Right renal pelvis (tissue), 4 donors: ENCODE data around the gene PAX2. TPM values are rescaled to one million over a fixed set of nuclear protein-coding genes. Genes with fewer than 3 reads are reported as not detected.
"Not testable (repeated sequence)": the region's sequence is repeated elsewhere in the genome, so short reads cannot be mapped to it uniquely, and the experiment has no call there.

Source experiments
- DNase-seq, 4 donors: peaks; one replicate each; pipeline ENCODE4 v3.0.0-alpha.2; 2013; ENCODE audit warnings: low read depth in 4 of 4, low spot score in 3 of 4, missing footprints in 1 of 4
- polyA plus RNA-seq, 4 donors: library from polyadenylated mRNA; unstranded; fragments of 120-200 nt; gene quantifications; one replicate each; pipeline ENCODE4 v1.2.1, GENCODE V29; 2013; ENCODE audit not compliant: insufficient read length in 4 of 4

The PAX2 gene
- polyA plus RNA-seq: 100 to 1,000 TPM; 151 to 184 (median 157) TPM

DNA sequence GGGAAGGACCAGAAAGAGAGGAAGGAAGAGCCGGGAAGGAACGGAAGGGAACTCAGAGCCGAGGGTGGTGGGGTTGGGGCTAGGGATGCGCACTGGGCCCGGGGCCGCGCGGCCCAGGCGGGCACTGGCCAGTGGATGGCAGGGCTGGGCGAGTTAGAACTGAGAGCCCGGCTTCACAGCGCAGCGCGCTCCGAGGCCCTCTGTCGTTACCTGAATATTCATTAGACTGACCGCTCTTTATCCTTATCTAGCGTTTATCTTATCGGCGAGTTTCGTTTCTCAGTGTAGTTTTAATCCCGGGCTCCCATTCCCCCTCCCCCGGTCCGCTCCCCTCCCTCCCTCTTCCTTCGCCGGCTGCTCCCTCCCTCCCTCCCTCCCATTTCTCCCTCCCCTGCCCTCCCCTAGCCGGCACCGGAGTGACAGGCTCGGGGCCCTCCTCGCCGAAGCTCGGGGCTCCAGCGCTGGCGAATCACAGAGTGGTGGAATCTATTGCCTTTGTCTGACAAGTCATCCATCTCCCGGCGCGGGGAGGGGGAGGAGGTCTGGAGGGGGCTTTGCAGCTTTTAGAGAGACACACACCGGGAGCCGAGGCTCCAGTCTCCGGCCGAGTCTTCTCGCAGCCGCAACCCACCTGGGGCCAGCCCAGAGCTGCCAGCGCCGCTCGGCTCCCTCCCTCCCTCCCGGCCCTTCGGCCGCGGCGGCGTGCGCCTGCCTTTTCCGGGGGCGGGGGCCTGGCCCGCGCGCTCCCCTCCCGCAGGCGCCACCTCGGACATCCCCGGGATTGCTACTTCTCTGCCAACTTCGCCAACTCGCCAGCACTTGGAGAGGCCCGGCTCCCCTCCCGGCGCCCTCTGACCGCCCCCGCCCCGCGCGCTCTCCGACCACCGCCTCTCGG lies at the start of gene PAX2:
Gene PAX2 (plus strand): TSS at position 596 of the 895 bp plus-strand sequence. CDS start 679 bp downstream, outside the sequence.
- peak in 3 of 4 donors; percentile 78 to 92 (median 87) for DNase-seq

DNA sequence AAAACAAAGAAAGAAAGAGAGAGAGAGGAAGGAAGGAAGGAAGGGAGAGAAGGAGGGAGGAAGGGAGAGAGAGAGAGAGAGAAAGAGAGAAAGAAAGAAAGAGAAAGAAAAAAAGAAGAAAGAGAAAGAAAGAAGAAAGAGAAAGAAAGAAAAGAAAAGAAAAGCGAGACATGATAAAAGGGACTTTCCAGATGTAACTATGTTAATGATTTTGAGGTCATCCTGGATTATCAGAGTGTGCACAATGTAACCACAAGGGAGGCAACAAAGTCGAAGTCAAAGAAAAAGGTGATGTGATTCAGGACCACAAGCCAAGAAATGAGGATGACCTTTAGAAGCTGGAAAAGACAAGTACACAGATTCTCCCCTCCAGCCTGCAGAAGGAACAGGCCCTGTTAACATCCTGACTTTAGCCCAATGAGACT lies 48.9 kb upstream of the PAX2 start:
- DNase-seq: no peak

DNA sequence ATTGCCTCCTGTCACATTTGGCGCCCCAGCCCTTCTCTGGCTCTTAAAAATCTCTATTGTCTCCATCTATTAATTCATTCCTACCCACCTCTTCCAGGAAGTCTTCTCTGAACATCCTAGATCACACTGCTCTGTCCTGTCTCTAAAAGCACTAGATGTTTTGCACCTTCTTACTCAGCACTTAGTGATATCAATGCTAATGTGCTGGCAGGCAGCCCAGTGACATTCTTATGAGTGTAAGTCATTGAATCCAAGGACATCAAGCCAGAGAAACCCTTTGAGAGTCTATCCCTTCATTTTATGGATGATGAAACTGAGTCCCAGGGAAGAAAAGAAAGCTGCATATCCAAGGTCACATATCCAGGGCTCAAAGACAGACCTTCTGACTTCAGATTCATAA lies 48.3 kb upstream of the PAX2 start:
- no peak for DNase-seq

DNA sequence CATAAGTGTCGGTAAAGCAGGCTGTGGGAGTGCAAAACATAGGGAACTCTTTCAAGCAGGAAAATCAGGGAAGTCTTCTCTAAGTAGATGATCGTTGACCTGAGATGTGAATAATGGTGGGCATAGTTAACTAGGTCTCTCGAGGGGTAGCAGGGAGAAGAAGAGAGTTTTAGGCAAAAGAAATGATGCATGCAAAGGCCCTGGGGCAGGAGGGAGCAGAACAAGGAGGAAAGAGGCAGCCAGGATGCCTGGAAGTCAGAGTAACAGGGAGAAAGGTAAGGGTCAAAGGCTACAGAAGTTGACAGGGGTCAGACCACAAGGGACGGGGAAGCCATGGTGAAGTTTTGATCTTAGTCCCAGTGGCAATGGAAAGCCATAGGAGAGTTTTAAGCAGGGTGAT lies 47.8 kb upstream of the PAX2 start:
- DNase-seq: no peak

DNA sequence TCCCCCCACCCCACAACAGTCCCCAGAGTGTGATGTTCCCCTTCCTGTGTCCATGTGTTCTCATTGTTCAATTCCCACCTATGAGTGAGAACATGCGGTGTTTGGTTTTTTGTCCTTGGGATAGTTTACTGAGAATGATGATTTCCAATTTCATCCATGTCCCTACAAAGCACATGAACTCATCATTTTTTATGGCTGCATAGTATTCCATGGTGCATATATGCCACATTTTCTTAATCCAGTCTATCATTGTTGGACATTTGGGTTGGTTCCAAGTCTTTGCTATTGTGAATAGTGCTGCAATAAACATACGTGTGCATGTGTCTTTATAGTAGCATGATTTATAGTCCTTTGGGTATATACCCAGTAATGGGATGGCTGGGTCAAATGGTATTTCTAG lies 43.7 kb upstream of the PAX2 start:
- not testable (repeated sequence) for DNase-seq

DNA sequence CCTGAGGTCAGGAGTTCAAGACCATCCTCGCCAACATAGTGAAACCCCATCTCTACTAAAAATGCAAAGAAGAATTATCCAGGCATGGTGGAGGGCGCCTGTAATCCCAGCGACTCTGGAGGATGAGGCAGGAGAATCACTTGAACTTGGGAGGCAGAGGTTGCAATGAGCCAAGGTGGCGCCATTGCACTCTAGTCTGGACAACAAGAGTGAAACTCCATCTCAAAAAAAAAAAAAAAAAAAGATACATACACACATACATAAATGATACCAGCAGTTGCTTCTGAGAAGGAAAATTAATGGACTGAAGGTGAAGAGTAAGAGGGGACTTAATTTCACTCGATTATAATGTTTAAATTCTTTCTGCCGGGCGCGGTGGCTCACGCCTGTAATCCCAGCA lies 40.2 kb upstream of the PAX2 start:
- DNase-seq: no peak

DNA sequence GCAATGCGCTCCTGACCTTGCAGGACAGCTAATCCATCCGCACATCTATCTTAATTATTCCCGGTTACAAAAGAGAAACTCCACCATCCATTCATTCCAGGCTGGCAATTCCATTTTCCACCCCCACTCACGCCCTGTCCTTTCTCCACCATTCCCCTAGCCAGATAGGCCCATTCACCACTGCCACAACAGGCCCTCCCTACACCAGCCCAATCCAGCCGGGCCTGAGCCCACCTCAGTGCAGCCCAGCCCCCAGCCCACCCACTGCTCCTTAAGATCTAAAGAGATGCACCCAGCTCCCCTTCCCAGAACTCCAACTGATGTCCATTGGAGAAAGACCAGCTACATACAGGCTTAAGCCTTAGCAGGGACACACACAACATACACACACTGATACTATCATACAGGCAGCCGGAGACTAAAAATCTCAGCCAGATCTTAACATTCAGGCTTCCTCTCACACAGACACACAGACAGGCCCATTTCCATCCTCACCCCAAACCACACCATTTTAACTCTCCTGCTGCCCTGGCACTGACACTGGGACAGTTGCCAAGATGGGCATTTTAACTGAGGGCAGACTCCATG lies 38.0 kb upstream of the PAX2 start:
- no peak for DNase-seq

DNA sequence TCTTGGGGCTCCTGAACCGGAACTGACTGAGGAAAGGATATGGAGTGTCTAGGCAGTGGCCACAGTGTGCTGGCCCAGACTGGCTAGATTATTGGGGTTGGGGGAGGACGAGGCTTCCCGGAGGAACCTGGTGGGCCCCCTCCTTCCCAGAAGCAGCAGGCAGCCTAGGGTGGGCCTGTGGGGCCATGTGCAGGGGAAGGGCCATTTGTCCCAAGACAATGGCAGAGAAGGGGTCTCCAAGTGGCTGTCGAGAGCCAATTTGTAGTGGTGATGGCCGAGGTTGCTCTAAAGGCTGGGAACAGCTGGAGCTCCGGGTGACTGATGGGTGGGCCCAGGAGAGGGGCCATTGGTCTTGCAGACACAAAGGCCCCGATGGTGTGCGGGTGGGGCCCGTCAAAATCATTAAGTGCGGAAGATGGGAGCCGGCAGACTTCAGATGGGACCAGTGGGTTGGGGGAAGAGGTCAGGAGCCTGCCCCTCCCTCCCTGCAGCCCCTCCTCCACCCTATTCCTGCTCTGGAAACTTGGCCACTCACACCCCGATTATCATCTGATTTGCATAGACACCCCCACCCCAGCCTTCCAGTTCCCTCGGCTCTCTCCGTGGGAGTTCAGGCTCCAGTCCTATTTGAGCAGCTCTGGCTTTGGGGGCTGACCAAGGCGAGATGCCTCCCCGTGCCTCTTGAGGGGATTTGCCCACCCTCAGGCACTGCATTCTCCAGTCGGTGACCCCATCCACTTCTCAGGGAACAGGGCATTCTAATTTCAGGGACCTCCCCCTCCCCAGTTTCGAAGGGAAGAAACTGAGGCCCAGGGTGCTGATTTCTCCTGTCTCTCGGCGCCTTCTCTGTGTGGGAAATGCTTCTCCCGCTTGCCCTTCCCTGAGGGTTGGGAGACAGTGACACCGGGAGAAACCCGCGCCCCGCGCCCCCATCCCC lies 36.0 kb upstream of the PAX2 start:
- no peak for DNase-seq

DNA sequence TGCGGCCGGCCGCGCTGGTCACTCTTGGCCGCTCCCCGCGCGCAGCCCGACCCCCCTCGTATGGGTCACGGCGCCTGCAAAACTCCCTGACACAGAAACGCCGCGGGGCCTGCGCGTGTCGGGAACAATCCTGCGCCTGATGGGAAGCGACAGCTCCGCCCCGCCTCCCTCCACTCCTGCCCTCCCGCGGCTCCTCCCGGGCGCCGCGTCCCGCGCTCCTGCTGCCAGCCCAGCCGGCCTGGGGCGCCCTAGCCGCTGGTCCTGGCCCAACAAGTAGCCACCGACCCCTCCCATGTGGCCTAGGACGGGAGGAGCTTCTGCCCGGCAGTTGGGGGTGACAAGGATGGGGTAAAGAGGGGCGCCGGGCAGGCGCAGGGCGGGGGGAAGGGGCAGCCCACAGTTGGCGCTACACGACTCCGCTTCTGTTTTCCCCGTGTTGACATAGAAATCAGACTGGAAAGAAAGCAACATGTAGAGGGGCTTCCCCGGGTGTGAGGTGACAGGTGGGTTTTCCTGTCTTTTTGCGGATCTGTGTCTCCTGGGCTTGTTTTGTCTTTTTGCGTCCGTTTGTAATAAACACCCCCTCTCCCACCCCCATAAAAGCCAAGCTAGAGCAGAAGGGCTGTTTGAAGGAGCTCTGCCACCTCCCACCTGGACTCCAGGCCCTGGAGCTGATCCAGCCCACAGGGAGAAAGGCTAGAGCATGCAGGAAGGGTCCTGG lies 35.1 kb upstream of the PAX2 start:
- peak in 1 of 4 donors; percentile 54 for DNase-seq

DNA sequence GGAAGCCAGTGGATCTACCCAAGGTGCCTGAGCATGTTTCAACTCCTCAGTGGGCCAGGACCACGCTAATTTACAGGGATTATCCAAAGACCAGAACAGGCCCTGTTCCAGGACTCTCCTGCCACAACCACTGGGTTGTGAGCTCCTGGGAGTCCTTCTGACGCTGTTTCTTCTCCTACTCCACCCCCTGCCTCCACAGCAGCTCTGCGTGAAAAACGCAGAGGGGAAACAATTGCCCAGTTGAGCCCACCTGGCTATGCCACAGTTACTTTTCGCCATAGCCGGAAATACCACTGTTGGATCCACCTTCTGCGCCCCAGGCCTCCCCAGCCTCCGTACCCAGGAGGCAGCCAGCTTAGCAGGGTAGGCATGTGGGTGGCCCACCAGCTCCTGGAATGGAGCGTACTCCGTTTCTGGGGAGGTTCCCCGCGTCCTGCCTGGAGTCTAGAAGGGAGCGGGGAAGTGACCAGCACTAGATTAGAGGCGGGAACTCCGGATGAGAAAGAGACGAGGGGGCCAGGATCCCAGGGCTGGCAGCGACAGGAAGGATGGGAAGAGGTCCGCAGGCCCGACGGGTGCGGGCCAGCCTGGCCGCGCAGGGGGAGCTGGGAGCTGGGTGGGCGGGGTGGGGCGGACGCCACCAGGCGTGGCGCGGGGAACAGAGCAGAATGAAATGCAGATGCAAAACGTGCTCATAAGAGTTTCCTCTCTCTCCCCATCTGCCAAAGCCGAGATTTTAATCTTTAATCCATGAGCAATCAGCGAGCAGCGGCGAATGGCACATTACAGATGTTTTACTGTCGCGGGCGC lies 32.1 kb upstream of the PAX2 start:
- no peak for DNase-seq

DNA sequence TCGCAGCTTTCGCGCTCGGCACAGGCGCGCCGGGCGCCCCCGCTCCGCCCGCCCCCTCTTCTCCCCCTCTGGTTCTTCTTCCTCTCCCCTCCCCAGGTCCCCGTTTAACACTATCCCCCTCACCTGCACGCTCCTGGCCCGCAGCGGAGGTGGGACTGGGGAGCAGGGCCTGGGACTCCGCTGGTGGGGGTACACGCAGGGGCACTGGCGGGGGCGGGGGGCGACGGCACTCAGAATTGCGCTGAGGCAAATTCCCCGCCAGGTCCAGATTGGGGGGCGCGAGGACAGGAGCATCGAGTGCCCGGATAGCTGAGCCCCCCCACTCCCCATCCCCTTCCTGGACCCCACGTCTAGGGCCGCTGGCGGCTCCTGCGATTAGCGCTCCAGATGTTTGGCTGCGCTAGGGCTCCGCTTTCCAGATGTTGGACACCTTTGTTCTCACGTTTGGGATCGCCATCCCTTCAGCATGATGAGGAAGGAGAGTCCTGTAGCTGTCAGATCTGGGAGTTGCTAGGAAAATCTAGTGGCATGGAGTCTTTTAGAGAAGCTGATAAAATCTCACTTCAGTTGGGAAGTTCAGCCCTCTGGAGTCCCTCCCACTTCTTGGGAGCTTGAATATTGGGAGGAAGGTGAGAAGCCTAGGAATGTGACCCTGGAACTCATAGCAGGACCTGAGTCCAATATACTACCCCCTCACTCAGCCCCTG lies 31.4 kb upstream of the PAX2 start:
- DNase-seq: no peak

DNA sequence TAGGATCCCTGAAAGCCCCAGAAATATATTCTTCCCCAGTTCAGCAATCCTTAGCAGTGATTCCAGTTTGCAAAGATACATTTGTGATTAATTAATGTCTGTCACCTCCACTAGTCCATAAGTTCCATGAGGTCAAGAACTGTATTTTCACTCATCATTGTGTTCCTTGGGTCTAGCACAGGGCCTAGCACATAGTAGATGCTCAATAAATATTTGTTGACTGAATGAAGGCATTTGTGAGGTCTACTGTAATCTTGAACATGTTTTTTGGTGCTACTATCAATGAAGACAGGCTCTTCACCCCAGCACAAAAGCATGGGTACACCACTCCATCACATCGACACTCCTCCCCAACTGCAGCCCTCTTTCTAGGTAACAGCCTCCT lies 30.8 kb upstream of the PAX2 start:
- no peak for DNase-seq

DNA sequence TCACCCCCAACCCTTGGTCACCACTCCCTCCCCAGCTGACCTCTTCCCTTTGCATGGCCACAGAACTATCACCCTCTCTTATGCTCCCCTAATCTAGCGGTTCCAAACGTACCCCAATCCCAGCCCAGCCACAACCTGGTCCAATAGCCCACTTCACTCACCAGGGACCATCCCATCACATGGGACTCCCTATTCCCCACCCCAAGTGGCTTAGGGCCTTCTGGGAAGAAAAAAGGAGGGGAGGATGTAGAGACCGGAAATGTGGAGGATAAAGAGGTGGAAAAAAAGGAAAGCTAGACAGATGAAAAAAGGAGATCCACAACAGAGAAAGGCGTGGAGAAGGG lies 30.3 kb upstream of the PAX2 start:
- no peak for DNase-seq

DNA sequence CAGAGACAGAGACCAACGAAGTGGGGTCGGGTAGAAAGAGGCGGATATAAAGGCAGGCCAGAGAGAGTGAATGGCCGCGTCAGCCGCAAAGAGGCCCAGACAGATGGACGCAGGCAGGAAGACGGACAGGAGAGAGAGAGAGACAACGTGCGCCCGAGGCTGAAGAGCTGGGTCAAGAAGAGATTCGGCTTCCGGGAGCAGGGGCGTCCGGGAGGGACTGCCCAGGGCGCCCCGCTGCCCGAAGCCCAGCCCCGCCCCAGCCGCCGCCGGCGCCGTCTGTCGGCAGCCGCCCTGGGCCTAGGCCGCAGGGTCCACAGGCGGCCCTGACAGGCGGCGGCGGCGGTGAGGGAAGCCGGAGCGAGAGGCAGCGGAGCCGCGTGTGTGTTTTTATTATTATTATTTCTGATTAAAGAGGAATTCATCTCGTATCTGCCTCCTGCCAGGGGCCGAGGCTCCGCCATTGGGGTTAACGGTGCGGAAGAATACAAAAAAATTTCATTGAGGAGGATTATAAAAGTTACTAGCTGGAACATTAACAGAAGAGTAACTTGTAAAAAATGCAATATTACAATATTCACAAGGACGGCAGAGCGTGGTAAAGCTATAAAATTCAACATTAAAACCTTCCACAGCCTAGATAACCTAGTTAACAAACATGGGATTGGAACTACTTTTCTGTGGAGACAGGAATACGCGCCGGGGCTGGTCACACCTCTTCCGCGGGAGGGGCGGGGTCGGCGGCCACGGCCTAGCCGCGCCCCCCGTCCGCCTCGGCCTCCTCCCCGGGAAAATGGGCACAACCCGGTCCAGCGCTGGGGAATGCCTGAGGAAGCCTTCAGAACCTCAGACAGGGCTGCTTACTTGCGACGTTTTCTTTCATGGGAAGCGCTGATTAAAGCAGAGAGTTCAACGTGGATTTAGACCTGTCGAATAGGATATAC lies 29.7 kb upstream of the PAX2 start:
- no peak for DNase-seq

DNA sequence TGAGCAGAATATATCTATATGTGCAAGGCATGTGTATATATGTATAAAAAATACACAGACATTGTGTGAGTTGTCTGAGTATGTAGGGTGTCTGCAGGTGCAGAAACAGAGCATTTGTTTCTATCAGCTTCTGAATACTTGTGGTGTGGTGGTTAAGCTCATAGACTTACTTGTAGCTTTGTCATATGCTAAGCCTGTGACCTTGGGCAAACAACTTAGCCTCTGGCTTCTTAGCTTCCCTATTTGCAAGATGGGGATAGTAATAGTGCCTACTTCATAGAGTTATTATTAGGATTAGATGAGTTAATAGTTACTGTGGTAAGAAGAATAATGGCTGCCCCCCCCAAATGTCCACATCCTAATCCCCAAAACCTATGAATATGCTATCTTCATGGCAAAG lies 28.2 kb upstream of the PAX2 start:
- no peak for DNase-seq

DNA sequence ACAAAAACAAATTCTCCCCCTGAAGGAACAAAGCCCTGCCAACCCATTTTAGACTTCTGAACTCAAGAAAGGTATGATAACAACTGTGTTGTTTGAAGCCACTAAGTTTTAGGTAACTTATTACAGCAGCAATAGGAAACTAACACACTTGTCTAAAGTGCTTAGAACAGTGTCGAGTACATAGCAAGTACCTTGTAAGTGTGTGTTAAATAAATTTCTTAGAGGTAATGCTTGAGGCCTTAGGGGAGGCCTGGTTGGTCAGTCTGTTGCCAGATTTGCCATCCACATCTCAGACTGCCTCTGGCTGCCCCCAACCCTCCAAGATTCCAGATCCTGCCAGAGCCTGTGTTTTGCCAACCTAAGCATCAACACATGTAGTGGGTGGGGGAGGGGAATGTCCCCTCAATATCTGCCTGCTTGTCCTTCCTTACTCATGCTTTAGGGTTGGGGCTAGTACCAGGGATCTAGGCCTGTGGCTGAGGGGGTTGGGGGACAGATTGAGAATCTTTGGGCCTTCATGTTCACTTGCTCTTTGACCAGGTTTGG lies 27.1 kb upstream of the PAX2 start:
- no peak for DNase-seq

DNA sequence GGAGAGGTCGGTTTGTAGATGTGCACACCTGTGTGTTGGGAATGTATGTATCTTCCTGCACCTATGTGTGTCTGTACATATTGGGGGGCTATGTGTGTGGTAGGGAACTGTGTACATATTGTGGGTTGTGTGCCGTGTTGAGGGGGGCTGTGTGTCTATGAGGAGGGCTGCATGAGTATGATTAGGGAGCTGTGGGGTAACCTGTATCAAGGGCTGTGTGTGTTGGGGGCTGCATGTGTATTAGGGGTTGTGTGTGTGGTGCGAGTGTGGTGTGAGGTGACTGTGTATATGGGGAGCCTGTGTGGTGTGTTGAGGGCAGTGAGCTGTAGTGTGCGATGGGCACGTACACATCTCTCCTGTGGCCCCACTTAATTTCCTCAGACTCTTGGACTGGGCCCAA lies 22.2 kb upstream of the PAX2 start:
- DNase-seq: no peak
